GM23338 (cell line): ENCODE data around the gene IMMP2L. TPM values are rescaled to one million over a fixed set of nuclear protein-coding genes. Genes with fewer than 3 reads are reported as not detected.

Source experiments
- ATAC-seq: fragments of 200-7000 bp; cut with Tn5 transposase; 3 replicates; pipeline ENCODE4 v1.9.1; 2020
- DNase-seq: peaks from one replicate; pipeline ENCODE4 v3.0.0-alpha.2; 2015; ENCODE audit warnings: low spot score
- H2AFZ ChIP-seq: fragments of 200-600 bp; sonication (generic); 2 replicates; pipeline ENCODE4 v1.8.0; 2016; ENCODE audit warnings: antibody characterized with exemption, mild to moderate bottlenecking, moderate library complexity
- H3F3A ChIP-seq: fragments of 200-600 bp; sonication (generic); replicated peaks from 2 replicates; pipeline ENCODE4 v1.8.0; 2017; ENCODE audit warnings: antibody characterized with exemption, mixed run types, low read depth
- H3K27ac ChIP-seq: fragments of 200-600 bp; sonication (generic); 2 replicates; pipeline ENCODE4 v1.6.1; 2016; ENCODE audit warnings: low read depth
- H3K27me3 ChIP-seq: fragments of 200-600 bp; sonication (generic); 2 replicates; pipeline ENCODE4 v1.8.0; 2016; ENCODE audit warnings: mild to moderate bottlenecking, mixed run types, moderate library complexity; ENCODE audit not compliant: insufficient read depth
- H3K36me3 ChIP-seq: fragments of 200-600 bp; sonication (generic); 2 replicates; pipeline ENCODE4 v1.8.0; 2016; ENCODE audit warnings: mild to moderate bottlenecking; ENCODE audit not compliant: insufficient read depth
- H3K4me1 ChIP-seq: fragments of 200-600 bp; sonication (generic); 2 replicates; pipeline ENCODE4 v1.8.0; 2016; ENCODE audit warnings: mild to moderate bottlenecking, moderate library complexity; ENCODE audit not compliant: insufficient read depth
- H3K4me2 ChIP-seq: fragments of 200-600 bp; sonication (generic); 2 replicates; pipeline ENCODE4 v1.7.1; 2017; ENCODE audit warnings: mixed run types
- H3K4me3 ChIP-seq: fragments of 200-600 bp; sonication (generic); 2 replicates; pipeline ENCODE4 v1.6.1; 2016; ENCODE audit warnings: mixed run types
- H3K79me2 ChIP-seq: fragments of 200-600 bp; sonication (generic); replicated peaks from 2 replicates; pipeline ENCODE4 v1.8.0; 2017; ENCODE audit warnings: mild to moderate bottlenecking; ENCODE audit not compliant: insufficient read depth
- H3K9me2 ChIP-seq: fragments of 200-600 bp; sonication (generic); 2 replicates; pipeline ENCODE4 v1.8.0; 2017; ENCODE audit not compliant: insufficient read depth
- H4K20me1 ChIP-seq: fragments of 200-600 bp; sonication (generic); replicated peaks from 2 replicates; pipeline ENCODE4 v1.8.0; 2017; ENCODE audit warnings: mild to moderate bottlenecking; ENCODE audit not compliant: insufficient read depth
- H3K27ac Mint-ChIP-seq: 2 replicates; pipeline ENCODE4 v1.8.0; 2020; ENCODE audit warnings: inconsistent platforms, mild to moderate bottlenecking, moderate library complexity, mixed read lengths
- H3K27me3 Mint-ChIP-seq: 3 replicates; pipeline ENCODE4 v1.8.0; 2022; ENCODE audit warnings: low read depth, mild to moderate bottlenecking, moderate library complexity, mixed read lengths, inconsistent platforms; ENCODE audit not compliant: insufficient read depth, poor library complexity
- H3K36me3 Mint-ChIP-seq: 3 replicates; pipeline ENCODE4 v1.8.0; 2021; ENCODE audit warnings: low read depth, mild to moderate bottlenecking, inconsistent platforms, moderate library complexity, mixed read lengths
- H3K4me1 Mint-ChIP-seq: 3 replicates; pipeline ENCODE4 v1.8.0; 2020; ENCODE audit warnings: mild to moderate bottlenecking, inconsistent platforms, mixed read lengths
- H3K4me3 Mint-ChIP-seq: 3 replicates; pipeline ENCODE4 v1.8.0; 2021; ENCODE audit warnings: moderate library complexity, mild to moderate bottlenecking, inconsistent platforms, mixed read lengths
- H3K9me3 Mint-ChIP-seq: 3 replicates; pipeline ENCODE4 v1.8.0; 2020; ENCODE audit warnings: moderate library complexity, mild to moderate bottlenecking, inconsistent platforms, mixed read lengths
- CREB1 ChIP-seq: fragments of 250-450 bp; sonication (Bioruptor Pico); IDR thresholded peaks from 2 replicates; pipeline ENCODE4 v1.5.0; 2020; ENCODE audit warnings: low read depth, mild to moderate bottlenecking, moderate library complexity
- ETS1 ChIP-seq: IDR thresholded peaks from 2 replicates; pipeline ENCODE4 v1.6.1; 2016; ENCODE audit warnings: antibody characterized with exemption
- EZH2 ChIP-seq: fragments of 200-600 bp; sonication (generic); IDR thresholded peaks from one replicate; pipeline ENCODE4 v1.8.0; 2017; ENCODE audit warnings: antibody characterized with exemption, mild to moderate bottlenecking, low read depth; ENCODE audit not compliant: unreplicated experiment
- EZH2phosphoT487 ChIP-seq: fragments of 200-600 bp; sonication (generic); IDR thresholded peaks from one replicate; pipeline ENCODE4 v1.8.1; 2018; ENCODE audit warnings: antibody characterized with exemption; ENCODE audit not compliant: unreplicated experiment
- JUNB ChIP-seq: IDR thresholded peaks from one replicate; pipeline ENCODE4 v1.6.1; 2016; ENCODE audit warnings: antibody characterized with exemption; ENCODE audit not compliant: unreplicated experiment
- NANOG ChIP-seq: IDR thresholded peaks from 2 replicates; pipeline ENCODE4 v1.6.1; 2016; ENCODE audit warnings: antibody characterized with exemption, borderline replicate concordance
- POLR2AphosphoS5 ChIP-seq: IDR thresholded peaks from 2 replicates; pipeline ENCODE4 v1.6.1; 2016; ENCODE audit warnings: antibody characterized with exemption, low read depth
- REST ChIP-seq: IDR thresholded peaks from one replicate; pipeline ENCODE4 v1.6.1; 2018; ENCODE audit warnings: antibody characterized with exemption; ENCODE audit not compliant: unreplicated experiment
- STAT1 ChIP-seq: IDR thresholded peaks from one replicate; pipeline ENCODE4 v1.6.1; 2016; ENCODE audit warnings: antibody characterized with exemption; ENCODE audit not compliant: unreplicated experiment
- ZNF114 ChIP-seq: fragments of 250-450 bp; sonication (Bioruptor Pico); IDR thresholded peaks from 2 replicates; pipeline ENCODE4 v1.5.0; 2020; ENCODE audit warnings: mild to moderate bottlenecking, moderate library complexity
- ZNF331 ChIP-seq: fragments of 250-450 bp; sonication (Bioruptor Pico); IDR thresholded peaks from 2 replicates; pipeline ENCODE4 v1.5.0; 2020; ENCODE audit warnings: low read depth, mild to moderate bottlenecking, moderate library complexity
- polyA plus RNA-seq: library from polyadenylated mRNA; unstranded; fragments of >200 nt; fragmentation: Nextera tagmentation; extraction: Ambion mirVana; gene quantifications from 2 replicates; pipeline ENCODE4 v1.2.1, GENCODE V29; 2016
- total RNA-seq: library from RNA; depleted of rRNA; stranded (reverse); fragments of >200 nt; shearing (Covaris generic); gene quantifications from 2 replicates; pipeline ENCODE4 v1.2.3, GENCODE V29; 2014
- TF ChIP-seq, protein P1 (sequence below), 2 experiments: fragments of 200-600 bp in 1 of 2; sonication (generic) in 1 of 2; conservative IDR thresholded peaks; 2 replicates each; pipeline versions ENCODE4 v1.5.1 to v1.6.1; 2016 to 2017; ENCODE audit warnings: antibody characterized with exemption in 2 of 2, low read depth in 2 of 2, mild to moderate bottlenecking in 2 of 2, moderate library complexity in 1 of 2
- TF ChIP-seq, protein P2 (sequence below): fragments of 250-450 bp; sonication (Bioruptor Pico); IDR thresholded peaks from 2 replicates; pipeline ENCODE4 v1.5.0; 2020; ENCODE audit warnings: mild to moderate bottlenecking, moderate library complexity

IMMP2L gene
- total and polyA plus RNA-seq, 2 experiments from 2014 or later, result 7.3 to 14.0 TPM

GRCh38 chr7:111564078-111564477 lies 1.8 kb upstream of the IMMP2L start:
- no peak overlapping the region for H2AFZ ChIP-seq
- H3K27ac ChIP-seq, result no peak overlapping the region
- H3K9me2 ChIP-seq, result 0 out of 2 replicates have a peak, but pooled peaks cover 2% of the 10 kb centered on the region
- peaks cover 3% of the 10 kb centered on the region; the same call in 2 of the 3 replicates for H3K36me3 Mint-ChIP-seq
- H3K36me3 ChIP-seq, result no peaks in the 10 kb centered on the region
- H3K4me1 Mint-ChIP-seq, result peaks cover 20% of the 10 kb centered on the region; the same call in 2 of the 3 replicates
- H3K27me3 ChIP-seq, result no peaks in the 10 kb centered on the region
- H3K27ac Mint-ChIP-seq, result no peak overlapping the region
- ATAC-seq, result no peak
- no peaks in the 10 kb centered on the region for H4K20me1 ChIP-seq
- H3F3A ChIP-seq, result no peaks in the 10 kb centered on the region
- no peak for DNase-seq
- peaks cover 3% of the 10 kb centered on the region for H3K27me3 Mint-ChIP-seq
- peaks cover 6% of the 10 kb centered on the region for H3K4me1 ChIP-seq
- no peak overlapping the region for H3K4me3 ChIP-seq
- TF ChIP-seq, protein P1, sequence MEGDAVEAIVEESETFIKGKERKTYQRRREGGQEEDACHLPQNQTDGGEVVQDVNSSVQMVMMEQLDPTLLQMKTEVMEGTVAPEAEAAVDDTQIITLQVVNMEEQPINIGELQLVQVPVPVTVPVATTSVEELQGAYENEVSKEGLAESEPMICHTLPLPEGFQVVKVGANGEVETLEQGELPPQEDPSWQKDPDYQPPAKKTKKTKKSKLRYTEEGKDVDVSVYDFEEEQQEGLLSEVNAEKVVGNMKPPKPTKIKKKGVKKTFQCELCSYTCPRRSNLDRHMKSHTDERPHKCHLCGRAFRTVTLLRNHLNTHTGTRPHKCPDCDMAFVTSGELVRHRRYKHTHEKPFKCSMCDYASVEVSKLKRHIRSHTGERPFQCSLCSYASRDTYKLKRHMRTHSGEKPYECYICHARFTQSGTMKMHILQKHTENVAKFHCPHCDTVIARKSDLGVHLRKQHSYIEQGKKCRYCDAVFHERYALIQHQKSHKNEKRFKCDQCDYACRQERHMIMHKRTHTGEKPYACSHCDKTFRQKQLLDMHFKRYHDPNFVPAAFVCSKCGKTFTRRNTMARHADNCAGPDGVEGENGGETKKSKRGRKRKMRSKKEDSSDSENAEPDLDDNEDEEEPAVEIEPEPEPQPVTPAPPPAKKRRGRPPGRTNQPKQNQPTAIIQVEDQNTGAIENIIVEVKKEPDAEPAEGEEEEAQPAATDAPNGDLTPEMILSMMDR (conservative IDR thresholded peaks at IDR 0.05; ENCODE audit: low read depth in 2 of 2), result no peak
- no peak for TF ChIP-seq ETS1
- no peak for TF ChIP-seq CREB1 (CRISPR knock-in tag)
- TF ChIP-seq POLR2AphosphoS5, result no peak
- no peak for TF ChIP-seq NANOG
- no peak for TF ChIP-seq JUNB
- TF ChIP-seq REST, result no peak
- no peak for TF ChIP-seq STAT1
- TF ChIP-seq EZH2, result no peak
- no peak for TF ChIP-seq ZNF114 (CRISPR knock-in tag)
- no peak for TF ChIP-seq ZNF331 (CRISPR knock-in tag)
- TF ChIP-seq, protein P2, sequence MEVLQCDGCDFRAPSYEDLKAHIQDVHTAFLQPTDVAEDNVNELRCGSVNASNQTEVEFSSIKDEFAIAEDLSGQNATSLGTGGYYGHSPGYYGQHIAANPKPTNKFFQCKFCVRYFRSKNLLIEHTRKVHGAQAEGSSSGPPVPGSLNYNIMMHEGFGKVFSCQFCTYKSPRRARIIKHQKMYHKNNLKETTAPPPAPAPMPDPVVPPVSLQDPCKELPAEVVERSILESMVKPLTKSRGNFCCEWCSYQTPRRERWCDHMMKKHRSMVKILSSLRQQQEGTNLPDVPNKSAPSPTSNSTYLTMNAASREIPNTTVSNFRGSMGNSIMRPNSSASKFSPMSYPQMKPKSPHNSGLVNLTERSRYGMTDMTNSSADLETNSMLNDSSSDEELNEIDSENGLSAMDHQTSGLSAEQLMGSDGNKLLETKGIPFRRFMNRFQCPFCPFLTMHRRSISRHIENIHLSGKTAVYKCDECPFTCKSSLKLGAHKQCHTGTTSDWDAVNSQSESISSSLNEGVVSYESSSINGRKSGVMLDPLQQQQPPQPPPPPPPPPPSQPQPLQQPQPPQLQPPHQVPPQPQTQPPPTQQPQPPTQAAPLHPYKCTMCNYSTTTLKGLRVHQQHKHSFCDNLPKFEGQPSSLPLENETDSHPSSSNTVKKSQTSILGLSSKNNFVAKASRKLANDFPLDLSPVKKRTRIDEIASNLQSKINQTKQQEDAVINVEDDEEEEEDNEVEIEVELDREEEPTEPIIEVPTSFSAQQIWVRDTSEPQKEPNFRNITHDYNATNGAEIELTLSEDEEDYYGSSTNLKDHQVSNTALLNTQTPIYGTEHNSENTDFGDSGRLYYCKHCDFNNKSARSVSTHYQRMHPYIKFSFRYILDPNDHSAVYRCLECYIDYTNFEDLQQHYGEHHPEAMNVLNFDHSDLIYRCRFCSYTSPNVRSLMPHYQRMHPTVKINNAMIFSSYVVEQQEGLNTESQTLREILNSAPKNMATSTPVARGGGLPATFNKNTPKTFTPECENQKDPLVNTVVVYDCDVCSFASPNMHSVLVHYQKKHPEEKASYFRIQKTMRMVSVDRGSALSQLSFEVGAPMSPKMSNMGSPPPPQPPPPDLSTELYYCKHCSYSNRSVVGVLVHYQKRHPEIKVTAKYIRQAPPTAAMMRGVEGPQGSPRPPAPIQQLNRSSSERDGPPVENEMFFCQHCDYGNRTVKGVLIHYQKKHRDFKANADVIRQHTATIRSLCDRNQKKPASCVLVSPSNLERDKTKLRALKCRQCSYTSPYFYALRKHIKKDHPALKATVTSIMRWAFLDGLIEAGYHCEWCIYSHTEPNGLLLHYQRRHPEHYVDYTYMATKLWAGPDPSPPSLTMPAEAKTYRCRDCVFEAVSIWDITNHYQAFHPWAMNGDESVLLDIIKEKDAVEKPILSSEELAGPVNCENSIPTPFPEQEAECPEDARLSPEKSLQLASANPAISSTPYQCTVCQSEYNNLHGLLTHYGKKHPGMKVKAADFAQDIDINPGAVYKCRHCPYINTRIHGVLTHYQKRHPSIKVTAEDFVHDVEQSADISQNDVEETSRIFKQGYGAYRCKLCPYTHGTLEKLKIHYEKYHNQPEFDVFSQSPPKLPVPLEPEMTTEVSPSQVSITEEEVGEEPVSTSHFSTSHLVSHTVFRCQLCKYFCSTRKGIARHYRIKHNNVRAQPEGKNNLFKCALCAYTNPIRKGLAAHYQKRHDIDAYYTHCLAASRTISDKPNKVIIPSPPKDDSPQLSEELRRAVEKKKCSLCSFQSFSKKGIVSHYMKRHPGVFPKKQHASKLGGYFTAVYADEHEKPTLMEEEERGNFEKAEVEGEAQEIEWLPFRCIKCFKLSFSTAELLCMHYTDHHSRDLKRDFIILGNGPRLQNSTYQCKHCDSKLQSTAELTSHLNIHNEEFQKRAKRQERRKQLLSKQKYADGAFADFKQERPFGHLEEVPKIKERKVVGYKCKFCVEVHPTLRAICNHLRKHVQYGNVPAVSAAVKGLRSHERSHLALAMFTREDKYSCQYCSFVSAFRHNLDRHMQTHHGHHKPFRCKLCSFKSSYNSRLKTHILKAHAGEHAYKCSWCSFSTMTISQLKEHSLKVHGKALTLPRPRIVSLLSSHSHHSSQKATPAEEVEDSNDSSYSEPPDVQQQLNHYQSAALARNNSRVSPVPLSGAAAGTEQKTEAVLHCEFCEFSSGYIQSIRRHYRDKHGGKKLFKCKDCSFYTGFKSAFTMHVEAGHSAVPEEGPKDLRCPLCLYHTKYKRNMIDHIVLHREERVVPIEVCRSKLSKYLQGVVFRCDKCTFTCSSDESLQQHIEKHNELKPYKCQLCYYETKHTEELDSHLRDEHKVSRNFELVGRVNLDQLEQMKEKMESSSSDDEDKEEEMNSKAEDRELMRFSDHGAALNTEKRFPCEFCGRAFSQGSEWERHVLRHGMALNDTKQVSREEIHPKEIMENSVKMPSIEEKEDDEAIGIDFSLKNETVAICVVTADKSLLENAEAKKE, result no peak
- TF ChIP-seq EZH2phosphoT487, result no peak
- H3K4me3 Mint-ChIP-seq, result no peak overlapping the region
- H3K9me3 Mint-ChIP-seq, result peaks cover 2% of the 10 kb centered on the region; the same call in 2 of the 3 replicates
- H3K4me2 ChIP-seq, result no peak overlapping the region
- 0 out of 2 replicates have a peak, but pooled peaks cover 7% of the 10 kb centered on the region for H3K79me2 ChIP-seq
